Osteocyte (in vitro differentiated cells): Measurements from ENCODE around the gene CASR. TPM values are rescaled to one million over a fixed set of nuclear protein-coding genes. Genes with fewer than 3 reads are reported as not detected.

ENCODE experiments used
- DNase-seq: peaks from one replicate; pipeline ENCODE4 v3.0.0; 2021; ENCODE audit warnings: mixed read lengths; ENCODE audit not compliant: unreplicated experiment; ENCODE audit errors: extremely low spot score
- H3K27ac Mint-ChIP-seq: one replicate; pipeline ENCODE4 v1.8.0; 2021; ENCODE audit warnings: mild to moderate bottlenecking, mixed read lengths; ENCODE audit not compliant: unreplicated experiment
- H3K27me3 Mint-ChIP-seq: one replicate; pipeline ENCODE4 v1.8.0; 2021; ENCODE audit warnings: mixed read lengths; ENCODE audit not compliant: unreplicated experiment
- H3K36me3 Mint-ChIP-seq: one replicate; pipeline ENCODE4 v1.8.0; 2021; ENCODE audit warnings: mixed read lengths; ENCODE audit not compliant: unreplicated experiment
- H3K4me1 Mint-ChIP-seq: one replicate; pipeline ENCODE4 v1.8.0; 2021; ENCODE audit warnings: mixed read lengths; ENCODE audit not compliant: unreplicated experiment
- H3K4me3 Mint-ChIP-seq: one replicate; pipeline ENCODE4 v1.8.0; 2021; ENCODE audit warnings: mild to moderate bottlenecking, moderate library complexity, mixed read lengths; ENCODE audit not compliant: unreplicated experiment
- H3K9me3 Mint-ChIP-seq: one replicate; pipeline ENCODE4 v1.8.0; 2021; ENCODE audit warnings: mixed read lengths; ENCODE audit not compliant: unreplicated experiment
- total RNA-seq: library from RNA; stranded (reverse); gene quantifications from 2 replicates; pipeline ENCODE4 v1.2.1, GENCODE V29; 2021
- TF ChIP-seq, protein P1 (sequence below): fragments of 200-600 bp; sonication (generic); IDR thresholded peaks from 2 replicates; pipeline ENCODE4 v1.5.0; 2021; ENCODE audit warnings: antibody characterized with exemption, mild to moderate bottlenecking, moderate library complexity

CASR gene
- total RNA-seq, 1 donor from 2014 or later, result not detected

- TF ChIP-seq, protein P1, sequence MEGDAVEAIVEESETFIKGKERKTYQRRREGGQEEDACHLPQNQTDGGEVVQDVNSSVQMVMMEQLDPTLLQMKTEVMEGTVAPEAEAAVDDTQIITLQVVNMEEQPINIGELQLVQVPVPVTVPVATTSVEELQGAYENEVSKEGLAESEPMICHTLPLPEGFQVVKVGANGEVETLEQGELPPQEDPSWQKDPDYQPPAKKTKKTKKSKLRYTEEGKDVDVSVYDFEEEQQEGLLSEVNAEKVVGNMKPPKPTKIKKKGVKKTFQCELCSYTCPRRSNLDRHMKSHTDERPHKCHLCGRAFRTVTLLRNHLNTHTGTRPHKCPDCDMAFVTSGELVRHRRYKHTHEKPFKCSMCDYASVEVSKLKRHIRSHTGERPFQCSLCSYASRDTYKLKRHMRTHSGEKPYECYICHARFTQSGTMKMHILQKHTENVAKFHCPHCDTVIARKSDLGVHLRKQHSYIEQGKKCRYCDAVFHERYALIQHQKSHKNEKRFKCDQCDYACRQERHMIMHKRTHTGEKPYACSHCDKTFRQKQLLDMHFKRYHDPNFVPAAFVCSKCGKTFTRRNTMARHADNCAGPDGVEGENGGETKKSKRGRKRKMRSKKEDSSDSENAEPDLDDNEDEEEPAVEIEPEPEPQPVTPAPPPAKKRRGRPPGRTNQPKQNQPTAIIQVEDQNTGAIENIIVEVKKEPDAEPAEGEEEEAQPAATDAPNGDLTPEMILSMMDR, result no peak
- Mint-ChIP-seq H3K27me3 (peaks cover 14% of the 10 kb centered on the region), H3K4me1 (no peaks in the 10 kb centered on the region), H3K9me3 (no peaks in the 10 kb centered on the region), H3K36me3 (no peaks in the 10 kb centered on the region), H3K27ac (no peak overlapping the region), H3K4me3 (no peak overlapping the region)
- no peak for DNase-seq
These were observed 110.9 kb downstream of the CASR start for GRCh38 chr3:122294359-122294758.

GRCh38 chr3:122295266-122296062, 112.0 kb downstream of the CASR start:
- no peak for DNase-seq
- H3K9me3 Mint-ChIP-seq, result no peaks in the 10 kb centered on the region
- peaks cover 16% of the 10 kb centered on the region for H3K27me3 Mint-ChIP-seq
- H3K4me1 Mint-ChIP-seq, result no peaks in the 10 kb centered on the region
- TF ChIP-seq, protein P1, result no peak
- H3K27ac Mint-ChIP-seq, result no peak overlapping the region
- no peak overlapping the region for H3K4me3 Mint-ChIP-seq
- H3K36me3 Mint-ChIP-seq, result no peaks in the 10 kb centered on the region

GRCh38 chr3:122298239-122298638, 114.8 kb downstream of the CASR start:
- Mint-ChIP-seq H3K4me3 (no peak overlapping the region), H3K9me3 (no peaks in the 10 kb centered on the region), H3K36me3 (no peaks in the 10 kb centered on the region), H3K27me3 (peaks cover 8% of the 10 kb centered on the region), H3K4me1 (no peaks in the 10 kb centered on the region), H3K27ac (no peak overlapping the region)
- DNase-seq, result no peak
- TF ChIP-seq, protein P1, result no peak

DNA sequence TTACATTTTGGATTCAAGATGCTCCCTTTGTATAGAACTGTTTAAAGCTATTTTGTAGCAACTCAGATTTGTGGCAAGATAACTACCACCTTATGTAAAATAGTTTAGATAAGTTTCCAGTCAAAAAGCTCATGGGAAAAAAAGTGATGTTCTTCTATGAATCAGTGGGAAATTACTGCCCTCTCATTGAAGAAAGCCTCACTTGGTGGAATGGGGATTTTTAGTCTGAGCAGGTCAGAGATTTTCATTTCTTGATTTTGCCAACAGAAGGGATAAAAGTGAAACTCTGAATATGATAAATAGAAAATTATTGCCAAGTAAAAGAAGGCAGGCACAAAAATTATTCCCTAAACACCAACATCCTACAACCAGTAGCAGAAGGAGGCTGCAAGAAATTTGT, 115.7 kb downstream of the CASR start:
- no peak overlapping the region for H3K27ac Mint-ChIP-seq
- TF ChIP-seq, protein P1, result no peak
- H3K4me1 Mint-ChIP-seq, result no peaks in the 10 kb centered on the region
- no peaks in the 10 kb centered on the region for H3K36me3 Mint-ChIP-seq
- no peak overlapping the region for H3K4me3 Mint-ChIP-seq
- H3K9me3 Mint-ChIP-seq, result no peaks in the 10 kb centered on the region
- H3K27me3 Mint-ChIP-seq, result peaks cover 5% of the 10 kb centered on the region
- DNase-seq, result no peak

- no peak overlapping the region for H3K4me3 Mint-ChIP-seq
- H3K9me3 Mint-ChIP-seq, result no peaks in the 10 kb centered on the region
- H3K27ac Mint-ChIP-seq, result no peak overlapping the region
- no peak for DNase-seq
- peaks cover 5% of the 10 kb centered on the region for H3K27me3 Mint-ChIP-seq
- TF ChIP-seq, protein P1, result peak; percentile 33
- H3K36me3 Mint-ChIP-seq, result no peaks in the 10 kb centered on the region
- H3K4me1 Mint-ChIP-seq, result no peaks in the 10 kb centered on the region
These were observed 116.5 kb downstream of the CASR start for GRCh38 chr3:122299872-122300460.
